EH (cell line): ENCODE results near the gene LRRC49.
A peak's percentile ranks its signal among the peaks of the same experiment; 100 is the strongest.
"Not testable (repeated sequence)": the region's sequence is repeated elsewhere in the genome, so short reads cannot be mapped to it uniquely, and the experiment has no call there.

Source experiments
- DNase-seq: peaks from one replicate; pipeline ENCODE4 v3.0.0-alpha.2; 2015; ENCODE audit warnings: low read depth

LRRC49 gene

GRCh38 chr15:70995383-70995970, 102.9 kb downstream of the LRRC49 start:
- DNase-seq, result peak; percentile 66

GRCh38 chr15:70998319-70998718, 105.7 kb downstream of the LRRC49 start:
- no peak for DNase-seq

GRCh38 chr15:71002316-71002715, 109.7 kb downstream of the LRRC49 start:
- DNase-seq, result peak; percentile 46

- peak; percentile 48 for DNase-seq
These were observed 110.7 kb downstream of the LRRC49 start for GRCh38 chr15:71003319-71003718.

- DNase-seq, result not testable (repeated sequence)
These were observed 111.9 kb downstream of the LRRC49 start for GRCh38 chr15:71004506-71004905.

GRCh38 chr15:71005895-71006294, 113.3 kb downstream of the LRRC49 start:
- DNase-seq, result no peak

- no peak for DNase-seq
These were observed 115.7 kb downstream of the LRRC49 start for GRCh38 chr15:71008250-71008870.

- DNase-seq, result no peak
These were observed 117.8 kb downstream of the LRRC49 start for GRCh38 chr15:71010472-71010871.

GRCh38 chr15:71010997-71011396, 118.4 kb downstream of the LRRC49 start:
- no peak for DNase-seq

- DNase-seq, result peak; percentile 74
These were observed 119.0 kb downstream of the LRRC49 start for GRCh38 chr15:71011503-71012155.

GRCh38 chr15:71013446-71013845, 120.8 kb downstream of the LRRC49 start:
- DNase-seq, result no peak

GRCh38 chr15:71015342-71015741, 122.7 kb downstream of the LRRC49 start:
- no peak for DNase-seq

- not testable (repeated sequence) for DNase-seq
These were observed 138.6 kb downstream of the LRRC49 start for GRCh38 chr15:71031232-71031631.

- DNase-seq, result not testable (repeated sequence)
These were observed 142.9 kb downstream of the LRRC49 start for GRCh38 chr15:71035478-71035877.

GRCh38 chr15:71042356-71042922, 149.8 kb downstream of the LRRC49 start:
- DNase-seq, result peak; percentile 33

GRCh38 chr15:71043373-71043772, 150.7 kb downstream of the LRRC49 start:
- DNase-seq, result peak; percentile 40

GRCh38 chr15:71044006-71044405, 151.4 kb downstream of the LRRC49 start:
- DNase-seq, result peak; percentile 71

- peak; percentile 58 for DNase-seq
These were observed 153.5 kb downstream of the LRRC49 start for GRCh38 chr15:71046146-71046545.

GRCh38 chr15:71048913-71049675, 156.5 kb downstream of the LRRC49 start:
- peak; percentile 95 for DNase-seq

- peak; percentile 34 for DNase-seq
These were observed 157.2 kb downstream of the LRRC49 start for GRCh38 chr15:71049706-71050422.

GRCh38 chr15:71050461-71050860, 157.8 kb downstream of the LRRC49 start:
- no peak for DNase-seq

- peak; percentile 94 for DNase-seq
These were observed 158.9 kb downstream of the LRRC49 start for GRCh38 chr15:71051539-71051938.
